Adrenal gland (tissue), 12 donors: ENCODE data around the gene CIB1. TPM values are rescaled to one million over a fixed set of nuclear protein-coding genes. Genes with fewer than 3 reads are reported as not detected.
A peak's percentile ranks its signal among the peaks of the same experiment; 100 is the strongest.

Experiments
- DNase-seq, 7 donors: peaks; one replicate each; pipeline ENCODE4 v3.0.0-alpha.2; 2019 to 2020
- H3K27ac ChIP-seq, 5 donors: fragments of 200-600 bp; sonication (generic) in 4 of 5; 1 replicate in 3 of 5; 2 replicates in 2 of 5; pipeline versions ENCODE4 v1.5.1 to v1.8.0; 2016 to 2020; ENCODE audit warnings: mild to moderate bottlenecking in 1 of 5
- H3K27me3 ChIP-seq: fragments of 200-600 bp; 2 replicates; pipeline ENCODE4 v1.8.0; 2021
- H3K36me3 ChIP-seq, 2 donors: fragments of 200-600 bp; replicated peaks in 1 of 2; 1 replicate in 1 of 2; 2 replicates in 1 of 2; pipeline versions ENCODE4 v1.5.1 to v1.8.0; 2018 to 2022
- H3K4me1 ChIP-seq, 2 donors: fragments of 200-600 bp; replicated peaks in 1 of 2; 1 replicate in 1 of 2; 2 replicates in 1 of 2; pipeline versions ENCODE4 v1.5.1 to v1.8.0; 2018 to 2021
- H3K4me3 ChIP-seq, 4 donors: fragments of 200-600 bp; sonication (generic) in 3 of 4; one replicate each; pipeline ENCODE4 v1.5.1; 2016 to 2018
- H3K9me3 ChIP-seq, 3 donors: fragments of 200-600 bp; sonication (generic) in 1 of 3; replicated peaks in 1 of 3; 1 replicate in 2 of 3; 2 replicates in 1 of 3; pipeline versions ENCODE4 v1.5.1 to v1.8.0; 2016 to 2021
- CTCF ChIP-seq, 6 experiments: fragments of 450-650 bp in 4 of 6; fragments of 200-600 bp in 2 of 6; sonication (generic) in 1 of 6; IDR thresholded peaks; 1 replicate in 5 of 6; 2 replicates in 1 of 6; pipeline versions ENCODE4 v1.5.1 to v1.8.0; 2016 to 2021; ENCODE audit warnings: antibody characterized with exemption in 6 of 6, mild to moderate bottlenecking in 2 of 6, moderate library complexity in 1 of 6
- POLR2A ChIP-seq, 2 donors: fragments of 450-650 bp; IDR thresholded peaks; one replicate each; pipeline ENCODE4 v1.6.1; 2017; ENCODE audit warnings: antibody characterized with exemption in 2 of 2, mild to moderate bottlenecking in 2 of 2, moderate library complexity in 1 of 2
- WGBS, 4 donors: extraction: QIAGEN DNeasy Blood & Tissue Kit in 2 of 4; methylation state at CpG; one replicate each; pipeline versions ENCODE4 v1.1.5 to v1.1.7; 2013 to 2017; 5-methylcytosine and 5-hydroxymethylcytosine counted together
- intact Hi-C, 2 donors: fragments of 100-400 bp; cut with DNase I; formaldehyde crosslinking; loops; one replicate each; pipeline versions ENCODE4 v1.14.1 to v1.15.0; 2022 to 2023
- polyA plus RNA-seq, 3 donors: library from polyadenylated mRNA; stranded (reverse); fragments of 200-250 nt in 2 of 3; fragments of 350-450 nt in 1 of 3; fragmentation: Illumina TruSeq in 1 of 3; extraction: RNeasy Lipid Tissue Mini Kit (QIAGEN cat#74804) in 1 of 3; gene quantifications; one replicate each; pipeline ENCODE4 v1.2.3, GENCODE V29; 2013 to 2014
- total RNA-seq, 9 donors: library from RNA; depleted of rRNA in 4 of 9; stranded (reverse); fragments of >200 nt in 4 of 9; fragments of 120-200 nt in 1 of 9; fragmentation: NEBNext Ultra II Directional in 1 of 9; extraction: Animal tissue kit (Norgen Biotek cat#: 25700) in 1 of 9; gene quantifications; one replicate each; pipeline versions ENCODE4 v1.1.0 to v1.2.4, GENCODE V29; 2013 to 2023
- donor health status: healthy with polysubstance abuse.
- donor health status: Bipolar disorder and iron deficiency.
- donor health status: DM: yes; HTN: yes; CAD: no.
- donor health status: DM: no; HTN: no; CAD: no.
- donor health status: DM: no; HTN: no; CAD: no.
- donor health status: DM: yes; HTN: yes; CAD: no.

CIB1 gene
- total and polyA plus RNA-seq, 12 donors = 38.8 to 259 (median 135) TPM

- DNase-seq = no peak
- peak overlapping the region in 1 of 5 donors; percentile 28 for H3K27ac ChIP-seq
- peaks cover 30 to 41% of the 10 kb centered on the region in 2 donors for H3K4me1 ChIP-seq
- 85 to 90% (median 88%) methylated on average over 13 to 38 of the region's 38 CpGs for WGBS, 4 donors
- no peaks in the 10 kb centered on the region for H3K27me3 ChIP-seq
- intact Hi-C loops = no loop called here
- TF ChIP-seq POLR2A (IDR thresholded peaks at IDR 0.05) = no peak
- TF ChIP-seq CTCF (IDR thresholded peaks at IDR 0.05) = no peak
- H3K9me3 ChIP-seq = no peaks in the 10 kb centered on the region
- no peak overlapping the region for H3K4me3 ChIP-seq
- peaks cover 0 to 76% of the 10 kb centered on the region in 2 donors for H3K36me3 ChIP-seq
Measured at GRCh38 chr15:90227816-90228772, 5.6 kb downstream of the CIB1 start.

GRCh38 chr15:90227336-90227735 lies 6.4 kb downstream of the CIB1 start:
- Histone ChIP-seq H3K27me3 (no peaks in the 10 kb centered on the region), H3K27ac (no peak overlapping the region), H3K36me3 (peaks cover 0 to 83% of the 10 kb centered on the region in 2 donors), H3K4me3 (no peak overlapping the region), H3K4me1 (peaks cover 26 to 34% of the 10 kb centered on the region in 2 donors), H3K9me3 (no peaks in the 10 kb centered on the region)
- no peak for TF ChIP-seq CTCF (IDR thresholded peaks at IDR 0.05)
- no peak for TF ChIP-seq POLR2A (IDR thresholded peaks at IDR 0.05)
- WGBS, 4 donors = 78 to 88% (median 84%) methylated on average over 7 of the region's 7 CpGs
- DNase-seq = no peak
- intact Hi-C loops = no loop called here

GRCh38 chr15:90225504-90226234 lies 8.1 kb downstream of the CIB1 start:
- intact Hi-C loops = no loop called here
- Histone ChIP-seq H3K27me3 (no peaks in the 10 kb centered on the region), H3K4me1 (peaks cover 10 to 24% of the 10 kb centered on the region in 2 donors), H3K36me3 (peaks cover 0 to 90% of the 10 kb centered on the region in 2 donors), H3K9me3 (no peaks in the 10 kb centered on the region), H3K27ac (no peak overlapping the region), H3K4me3 (no peak overlapping the region)
- DNase-seq = no peak
- no peak for TF ChIP-seq CTCF (IDR thresholded peaks at IDR 0.05)
- no peak for TF ChIP-seq POLR2A (IDR thresholded peaks at IDR 0.05)
- WGBS, 4 donors = 76 to 83% (median 81%) methylated on average over 12 to 18 of the region's 18 CpGs

- intact Hi-C loops = no loop called here
- no peaks in the 10 kb centered on the region for H3K9me3 ChIP-seq
Measured at GRCh38 chr15:90225047-90225446, 8.7 kb downstream of the CIB1 start.

More at GRCh38 chr15:90225047-90225446, 8.7 kb downstream of the CIB1 start:
- WGBS, 4 donors = 86 to 94% (median 93%) methylated on average over 3 to 17 of the region's 17 CpGs; no CpG with 5 or more reads in 1 of the 4 donors
- H3K27ac ChIP-seq = peak overlapping the region in 1 of 5 donors; percentile 39
- H3K36me3 ChIP-seq = peaks cover 0 to 85% of the 10 kb centered on the region in 2 donors
- H3K4me3 ChIP-seq = no peak overlapping the region
- TF ChIP-seq POLR2A (IDR thresholded peaks at IDR 0.05) (no peak), CTCF (IDR thresholded peaks at IDR 0.05) (no peak)
- peaks cover 5 to 20% of the 10 kb centered on the region in 2 donors for H3K4me1 ChIP-seq
- no peak for DNase-seq
- no peaks in the 10 kb centered on the region for H3K27me3 ChIP-seq
